ENCODE measurements around the gene KRTAP10-9. TPM values are rescaled to one million over a fixed set of nuclear protein-coding genes. Genes with fewer than 3 reads are reported as not detected.

Gene KRTAP10-9
- total RNA-seq, 1 donor from 2014 or later, result not detected

- peaks cover 15% of the 10 kb centered on the region for H3K9me3 Mint-ChIP-seq (ENCODE audit: unreplicated experiment)
- no peak overlapping the region for H3K4me3 Mint-ChIP-seq (ENCODE audit: unreplicated experiment)
- H3K4me1 Mint-ChIP-seq (ENCODE audit: unreplicated experiment), result no peaks in the 10 kb centered on the region
- H3K27ac Mint-ChIP-seq (ENCODE audit: unreplicated experiment), result no peak overlapping the region
- no peaks in the 10 kb centered on the region for H3K36me3 Mint-ChIP-seq (ENCODE audit: unreplicated experiment)
- DNase-seq (ENCODE audit: extremely low spot score, unreplicated experiment), result peak; percentile 82
- no peak for TF ChIP-seq CTCF (IDR thresholded peaks at IDR 0.05)
- H3K27me3 Mint-ChIP-seq (ENCODE audit: unreplicated experiment), result peaks cover 11% of the 10 kb centered on the region
Measured at GRCh38 chr21:44616591-44616926, 10.3 kb upstream of the KRTAP10-9 start.

- H3K4me1 Mint-ChIP-seq (ENCODE audit: unreplicated experiment), result no peaks in the 10 kb centered on the region
- DNase-seq (ENCODE audit: extremely low spot score, unreplicated experiment), result peak; percentile 73
- H3K36me3 Mint-ChIP-seq (ENCODE audit: unreplicated experiment), result no peaks in the 10 kb centered on the region
- no peak overlapping the region for H3K27ac Mint-ChIP-seq (ENCODE audit: unreplicated experiment)
- H3K9me3 Mint-ChIP-seq (ENCODE audit: unreplicated experiment), result peaks cover 15% of the 10 kb centered on the region
- no peak for TF ChIP-seq CTCF (IDR thresholded peaks at IDR 0.05)
- H3K4me3 Mint-ChIP-seq (ENCODE audit: unreplicated experiment), result no peak overlapping the region
- H3K27me3 Mint-ChIP-seq (ENCODE audit: unreplicated experiment), result peaks cover 11% of the 10 kb centered on the region
Measured at GRCh38 chr21:44617071-44617501, 9.8 kb upstream of the KRTAP10-9 start.

- H3K27ac Mint-ChIP-seq (ENCODE audit: unreplicated experiment), result no peak overlapping the region
- DNase-seq (ENCODE audit: extremely low spot score, unreplicated experiment), result peak; percentile 49
Measured at GRCh38 chr21:44618504-44618903, 8.4 kb upstream of the KRTAP10-9 start.

GRCh38 chr21:44618909-44619308, 8.0 kb upstream of the KRTAP10-9 start:
- H3K27me3 Mint-ChIP-seq (ENCODE audit: unreplicated experiment), result peaks cover 11% of the 10 kb centered on the region

More at GRCh38 chr21:44618504-44618903, 8.4 kb upstream of the KRTAP10-9 start:
- H3K36me3 Mint-ChIP-seq (ENCODE audit: unreplicated experiment), result no peaks in the 10 kb centered on the region
- peaks cover 29% of the 10 kb centered on the region for H3K9me3 Mint-ChIP-seq (ENCODE audit: unreplicated experiment)
- TF ChIP-seq CTCF (IDR thresholded peaks at IDR 0.05), result peak; percentile 13
- peaks cover 11% of the 10 kb centered on the region for H3K27me3 Mint-ChIP-seq (ENCODE audit: unreplicated experiment)
- H3K4me1 Mint-ChIP-seq (ENCODE audit: unreplicated experiment), result no peaks in the 10 kb centered on the region
- no peak overlapping the region for H3K4me3 Mint-ChIP-seq (ENCODE audit: unreplicated experiment)

GRCh38 chr21:44619886-44620285, 7.0 kb upstream of the KRTAP10-9 start:
- H3K27me3 Mint-ChIP-seq (ENCODE audit: unreplicated experiment), result peaks cover 11% of the 10 kb centered on the region
- H3K4me3 Mint-ChIP-seq (ENCODE audit: unreplicated experiment), result no peak overlapping the region
- H3K9me3 Mint-ChIP-seq (ENCODE audit: unreplicated experiment), result peaks cover 41% of the 10 kb centered on the region
- no peaks in the 10 kb centered on the region for H3K4me1 Mint-ChIP-seq (ENCODE audit: unreplicated experiment)
- no peak overlapping the region for H3K27ac Mint-ChIP-seq (ENCODE audit: unreplicated experiment)
- no peak for DNase-seq (ENCODE audit: extremely low spot score, unreplicated experiment)
- H3K36me3 Mint-ChIP-seq (ENCODE audit: unreplicated experiment), result no peaks in the 10 kb centered on the region
- no peak for TF ChIP-seq CTCF (IDR thresholded peaks at IDR 0.05)

More at GRCh38 chr21:44618909-44619308, 8.0 kb upstream of the KRTAP10-9 start:
- Mint-ChIP-seq H3K4me3 (ENCODE audit: unreplicated experiment) (no peak overlapping the region), H3K36me3 (ENCODE audit: unreplicated experiment) (no peaks in the 10 kb centered on the region), H3K27ac (ENCODE audit: unreplicated experiment) (no peak overlapping the region), H3K4me1 (ENCODE audit: unreplicated experiment) (no peaks in the 10 kb centered on the region), H3K9me3 (ENCODE audit: unreplicated experiment) (peaks cover 32% of the 10 kb centered on the region)
- no peak for TF ChIP-seq CTCF (IDR thresholded peaks at IDR 0.05)
- no peak for DNase-seq (ENCODE audit: extremely low spot score, unreplicated experiment)

All from osteocyte (in vitro differentiated cells).